IPS-20b (cell line): ENCODE measurements around the gene GCH1.
A peak's percentile ranks its signal among the peaks of the same experiment; 100 is the strongest.
"Not testable (repeated sequence)": the region's sequence is repeated elsewhere in the genome, so short reads cannot be mapped to it uniquely, and the experiment has no call there.

Source experiments
- H3K27ac ChIP-seq: one replicate; pipeline ENCODE4 v1.5.1; 2013; ENCODE audit warnings: low read length
- H3K27me3 ChIP-seq: 2 replicates; pipeline ENCODE4 v1.6.1; 2013; ENCODE audit warnings: mild to moderate bottlenecking, low read length, inconsistent platforms; ENCODE audit not compliant: insufficient read depth
- H3K36me3 ChIP-seq: 2 replicates; pipeline ENCODE4 v1.6.1; 2013; ENCODE audit warnings: low read depth, mild to moderate bottlenecking, inconsistent platforms, low read length, moderate library complexity; ENCODE audit not compliant: insufficient read depth
- H3K4me1 ChIP-seq: 2 replicates; pipeline ENCODE4 v1.6.1; 2013; ENCODE audit warnings: mild to moderate bottlenecking, control low read depth, inconsistent platforms, low read length, moderate library complexity; ENCODE audit not compliant: insufficient read depth
- H3K4me3 ChIP-seq: 2 replicates; pipeline ENCODE4 v1.5.1; 2013; ENCODE audit warnings: mild to moderate bottlenecking, low read length, inconsistent platforms
- H3K9ac ChIP-seq: 2 replicates; pipeline ENCODE4 v1.6.1; 2013; ENCODE audit warnings: low read depth, mild to moderate bottlenecking, inconsistent platforms, low read length, moderate library complexity
- H3K9me3 ChIP-seq: 2 replicates; pipeline ENCODE4 v1.6.1; 2013; ENCODE audit warnings: mild to moderate bottlenecking, low read depth, low read length, inconsistent platforms; ENCODE audit not compliant: insufficient read depth

GCH1 gene

DNA sequence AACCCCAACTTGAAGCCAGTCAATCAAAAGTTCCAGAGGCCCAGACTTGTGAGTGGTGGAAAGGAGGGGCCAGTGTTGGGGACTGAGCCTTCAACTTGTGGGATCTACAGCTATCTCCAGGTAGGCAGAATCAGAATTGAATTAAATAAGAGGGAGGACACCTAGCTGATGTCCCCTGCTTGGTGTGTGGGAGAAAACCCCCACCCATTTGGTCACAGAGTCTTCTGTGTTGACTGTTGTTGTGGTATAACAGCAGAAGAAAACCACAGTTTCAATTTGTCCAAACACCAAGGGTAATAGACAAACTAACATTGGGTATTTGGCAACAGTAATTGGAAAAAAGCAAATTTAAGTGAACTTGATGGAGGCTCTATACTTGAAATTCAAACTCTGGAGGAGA is 3.4 kb upstream of the GCH1 start:
- Histone ChIP-seq H3K36me3 (no peaks in the 10 kb centered on the region), H3K9me3 (no peaks in the 10 kb centered on the region), H3K27ac (no peak overlapping the region), H3K4me1 (0 out of 2 replicates have a peak, but pooled peaks cover 3% of the 10 kb centered on the region), H3K9ac (no peak overlapping the region), H3K27me3 (peaks cover 24% of the 10 kb centered on the region), H3K4me3 (no peak overlapping the region)

- Histone ChIP-seq H3K4me3 (peak overlapping the region; percentile 64), H3K9ac (peak overlapping the region; percentile 55; the same call in 1 of the 2 replicates), H3K27ac (no peak overlapping the region), H3K27me3 (peaks cover 35% of the 10 kb centered on the region), H3K4me1 (0 out of 2 replicates have a peak, but pooled peaks cover 3% of the 10 kb centered on the region), H3K9me3 (no peaks in the 10 kb centered on the region), H3K36me3 (no peaks in the 10 kb centered on the region)
Observed at GRCh38 chr14:54902143-54902520, 494 bp downstream of the GCH1 start.

DNA sequence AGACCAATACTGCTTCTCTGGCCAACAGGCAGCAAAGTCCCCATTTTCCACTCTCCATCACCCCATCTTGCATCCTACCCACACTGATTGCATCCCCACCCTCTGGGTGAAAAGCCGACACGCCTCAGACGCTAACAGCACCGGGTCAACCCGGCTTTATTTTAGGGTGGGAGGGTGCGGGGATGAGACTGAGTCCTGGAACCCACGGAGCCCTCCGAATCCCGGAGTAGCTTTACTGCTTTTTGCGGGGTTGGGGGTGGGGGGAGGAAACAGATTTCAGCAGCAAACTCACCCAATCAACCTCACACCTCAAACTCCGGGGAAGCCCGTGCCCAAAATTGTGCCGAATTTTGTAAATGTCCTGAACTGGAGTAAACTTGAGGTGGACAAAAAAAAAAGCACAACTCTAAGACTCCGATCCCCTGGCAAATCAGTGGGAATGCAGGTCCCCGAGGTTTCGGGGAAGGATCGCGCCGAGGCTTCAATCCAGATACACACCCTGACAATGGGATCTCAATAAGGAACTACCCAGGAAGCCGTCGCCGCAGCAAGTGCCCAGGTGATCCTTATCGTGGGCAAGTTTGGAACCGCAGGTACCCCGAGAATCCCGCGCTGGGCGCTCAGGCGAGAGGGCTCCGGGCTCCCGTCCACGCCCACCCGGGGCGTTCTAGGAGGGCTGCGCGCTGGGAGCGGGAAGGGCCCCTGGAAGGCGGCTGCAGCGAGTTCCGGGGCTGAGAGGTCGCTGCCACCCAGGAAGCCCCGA is 1.1 kb downstream of the GCH1 start:
- Histone ChIP-seq H3K36me3 (no peaks in the 10 kb centered on the region), H3K27me3 (peaks cover 35% of the 10 kb centered on the region), H3K4me3 (peak overlapping the region; percentile 64), H3K9me3 (no peaks in the 10 kb centered on the region), H3K27ac (no peak overlapping the region), H3K9ac (no peak overlapping the region), H3K4me1 (0 out of 2 replicates have a peak, but pooled peaks cover 3% of the 10 kb centered on the region)

DNA sequence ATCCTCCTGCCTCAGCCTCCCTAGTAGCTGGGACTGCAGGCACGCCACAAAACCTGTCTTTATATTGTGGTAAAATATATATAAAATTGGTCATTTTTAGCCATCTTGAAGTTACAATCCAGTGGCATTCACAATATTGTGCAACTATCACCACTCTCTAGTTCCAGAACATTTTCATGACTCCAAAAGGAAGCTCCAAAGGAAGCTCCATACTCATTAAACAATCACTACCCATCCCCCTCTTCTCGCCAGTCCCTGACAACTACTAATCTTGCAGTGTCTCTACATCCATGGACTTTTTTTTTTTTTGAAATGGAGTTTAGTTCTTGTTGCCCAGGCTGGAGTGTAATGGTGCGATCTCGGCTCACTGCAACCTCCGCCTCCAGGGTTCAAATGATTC is 3.1 kb downstream of the GCH1 start:
- 0 out of 2 replicates have a peak, but pooled peaks cover 3% of the 10 kb centered on the region for H3K4me1 ChIP-seq
- peaks cover 35% of the 10 kb centered on the region for H3K27me3 ChIP-seq
- no peak overlapping the region for H3K9ac ChIP-seq
- H3K36me3 ChIP-seq = no peaks in the 10 kb centered on the region
- no peak overlapping the region for H3K4me3 ChIP-seq
- H3K27ac ChIP-seq = no peak overlapping the region
- no peaks in the 10 kb centered on the region for H3K9me3 ChIP-seq

DNA sequence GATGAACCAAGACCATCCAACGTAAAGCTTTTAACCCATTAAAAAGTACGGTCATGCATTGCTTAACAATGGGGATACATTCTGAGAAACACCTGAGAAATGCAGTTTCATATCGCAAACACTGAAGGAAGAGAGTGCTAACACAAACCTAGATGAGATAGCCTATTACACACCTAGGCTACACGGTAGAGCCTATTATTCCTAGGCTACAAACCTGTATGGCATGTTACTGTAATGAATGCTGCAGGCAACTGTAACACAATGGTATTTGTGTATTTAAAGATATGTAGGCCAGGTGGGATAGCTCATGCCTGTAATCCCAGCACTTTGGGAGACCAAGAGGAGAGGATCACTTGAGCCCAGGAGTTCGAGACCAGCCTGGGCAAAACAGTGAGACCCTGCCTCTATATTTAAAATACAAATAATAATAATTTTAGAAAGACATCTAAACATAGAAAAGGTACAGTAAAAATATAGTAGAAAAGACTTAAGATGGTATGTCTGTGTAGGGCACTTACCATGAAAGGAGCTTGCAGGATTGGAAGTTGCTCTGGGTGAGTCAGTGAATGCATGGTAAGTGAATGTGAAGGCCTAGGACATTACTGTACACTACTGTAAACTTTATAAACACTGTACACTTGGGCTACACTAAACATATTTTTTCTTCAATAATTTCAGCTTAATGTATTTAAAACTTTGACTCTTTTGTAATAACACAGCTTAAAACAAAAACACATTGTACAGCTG is 4.6 kb downstream of the GCH1 start:
- not testable (repeated sequence) for H3K9ac ChIP-seq, H3K36me3 ChIP-seq, H3K4me3 ChIP-seq, H3K4me1 ChIP-seq, H3K27ac ChIP-seq, H3K9me3 ChIP-seq
- H3K27me3 ChIP-seq = peaks cover 25% of the 10 kb centered on the region

DNA sequence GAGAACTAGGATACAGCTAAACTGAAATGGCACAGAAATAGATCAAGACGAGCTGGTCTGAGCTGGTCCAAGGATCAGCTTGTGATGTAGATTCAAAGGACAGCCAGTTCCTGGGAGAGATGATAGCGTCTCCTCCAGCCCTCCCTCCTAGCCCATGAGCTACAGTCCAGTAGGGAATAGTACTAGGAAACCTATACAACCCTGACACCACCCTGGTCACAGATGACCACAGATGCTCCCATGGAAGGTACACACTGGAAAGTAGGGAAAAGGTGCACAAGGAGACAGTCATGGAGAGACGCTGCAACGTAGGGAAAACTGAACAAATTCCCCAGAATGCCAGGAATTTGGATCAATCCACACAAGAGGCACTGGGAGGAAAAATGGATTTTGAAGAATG is 6.9 kb downstream of the GCH1 start:
- Histone ChIP-seq H3K27ac (no peak overlapping the region), H3K9ac (no peak overlapping the region), H3K4me3 (no peak overlapping the region), H3K27me3 (peaks cover 7% of the 10 kb centered on the region), H3K36me3 (no peaks in the 10 kb centered on the region), H3K4me1 (0 out of 2 replicates have a peak, but pooled peaks cover 4% of the 10 kb centered on the region), H3K9me3 (no peaks in the 10 kb centered on the region)

DNA sequence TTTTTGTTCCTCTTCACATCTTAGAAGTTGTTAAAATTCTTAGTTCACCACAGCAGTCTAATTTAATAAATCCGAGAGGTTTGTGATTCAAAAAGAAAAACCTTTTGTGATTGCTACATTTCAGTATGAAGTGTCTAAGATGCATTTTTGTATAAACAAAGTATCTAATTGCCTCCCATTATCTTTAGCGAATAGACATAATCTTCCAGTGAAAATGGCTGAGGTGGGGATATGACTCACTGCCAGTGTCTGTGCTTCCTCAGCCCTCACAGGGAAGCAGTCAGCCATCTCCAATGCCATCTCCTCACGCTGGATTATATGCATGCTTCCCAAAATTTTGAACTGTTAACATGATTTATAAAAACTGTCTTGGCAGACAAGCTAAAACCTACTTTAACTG is 7.6 kb downstream of the GCH1 start:
- Histone ChIP-seq H3K9me3 (no peaks in the 10 kb centered on the region), H3K9ac (no peak overlapping the region), H3K27ac (no peak overlapping the region), H3K27me3 (peaks cover under 1% of the 10 kb centered on the region; the same call in 1 of the 2 replicates), H3K4me3 (no peak overlapping the region), H3K4me1 (0 out of 2 replicates have a peak, but pooled peaks cover 4% of the 10 kb centered on the region), H3K36me3 (no peaks in the 10 kb centered on the region)

DNA sequence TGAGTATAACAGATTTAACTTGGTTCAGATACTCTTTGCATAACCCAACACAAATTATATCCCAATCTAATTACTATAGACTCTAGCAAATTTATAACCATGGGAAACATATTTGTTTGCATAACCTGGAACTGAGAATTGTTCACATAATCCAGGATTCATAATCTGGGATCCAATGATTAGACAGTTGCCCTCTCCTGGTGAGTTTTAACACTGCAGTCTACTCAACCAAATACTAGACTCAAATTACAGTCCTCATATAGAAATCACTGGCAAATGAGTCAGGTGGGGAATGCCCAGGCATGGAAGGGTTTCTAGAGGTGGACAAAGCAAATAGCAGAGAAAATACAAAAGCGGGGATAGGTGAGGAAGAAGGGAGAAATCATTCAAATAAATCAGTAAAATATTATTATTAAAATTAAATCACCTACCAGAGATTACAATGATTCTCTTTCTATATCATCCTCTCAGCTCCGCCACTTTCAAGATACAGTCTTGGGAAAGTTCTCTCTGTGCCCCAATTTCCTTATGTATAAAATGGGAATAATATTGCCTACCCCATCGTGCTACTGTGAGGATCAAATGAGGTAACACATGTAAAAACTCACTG is 9.4 kb downstream of the GCH1 start:
- Histone ChIP-seq H3K27me3 (no peaks in the 10 kb centered on the region), H3K4me1 (peaks cover 4% of the 10 kb centered on the region; the same call in 1 of the 2 replicates), H3K27ac (no peak overlapping the region), H3K9me3 (no peaks in the 10 kb centered on the region), H3K36me3 (no peaks in the 10 kb centered on the region), H3K4me3 (no peak overlapping the region), H3K9ac (no peak overlapping the region)

- H3K9me3 ChIP-seq = no peaks in the 10 kb centered on the region
- peaks cover 9% of the 10 kb centered on the region; the same call in 1 of the 2 replicates for H3K4me1 ChIP-seq
- H3K4me3 ChIP-seq = no peak overlapping the region
- H3K27me3 ChIP-seq = no peaks in the 10 kb centered on the region
- H3K27ac ChIP-seq = no peak overlapping the region
- no peaks in the 10 kb centered on the region for H3K36me3 ChIP-seq
- no peak overlapping the region for H3K9ac ChIP-seq
Observed at GRCh38 chr14:54891471-54892245, 11.0 kb downstream of the GCH1 start.

GRCh38 chr14:54890788-54891187 is 11.8 kb downstream of the GCH1 start:
- Histone ChIP-seq H3K27me3 (no peaks in the 10 kb centered on the region), H3K9ac (no peak overlapping the region), H3K27ac (no peak overlapping the region), H3K4me1 (peaks cover 9% of the 10 kb centered on the region; the same call in 1 of the 2 replicates), H3K36me3 (no peaks in the 10 kb centered on the region), H3K9me3 (no peaks in the 10 kb centered on the region), H3K4me3 (no peak overlapping the region)

- Histone ChIP-seq H3K9me3 (no peaks in the 10 kb centered on the region), H3K36me3 (no peaks in the 10 kb centered on the region), H3K27me3 (no peaks in the 10 kb centered on the region), H3K27ac (no peak overlapping the region), H3K9ac (no peak overlapping the region), H3K4me1 (peaks cover 9% of the 10 kb centered on the region; the same call in 1 of the 2 replicates), H3K4me3 (no peak overlapping the region)
Observed at GRCh38 chr14:54889919-54890318, 12.7 kb downstream of the GCH1 start.
